Neuronal stem cell (in vitro differentiated cells): ENCODE measurements around the gene DENND5A. TPM values are rescaled to one million over a fixed set of nuclear protein-coding genes. Genes with fewer than 3 reads are reported as not detected.

ENCODE experiments used
- DNase-seq: peaks from one replicate; pipeline ENCODE4 v3.0.0-alpha.2; 2013; ENCODE audit warnings: low spot score
- H2AFZ ChIP-seq: one replicate; pipeline ENCODE4 v1.6.1; 2013; ENCODE audit warnings: mild to moderate bottlenecking, low read length, inconsistent platforms
- H2AK5ac ChIP-seq: 2 replicates; pipeline ENCODE4 v1.6.1; 2013; ENCODE audit warnings: low read depth, mild to moderate bottlenecking, inconsistent platforms, low read length, moderate library complexity, mixed read lengths
- H2BK120ac ChIP-seq: 2 replicates; pipeline ENCODE4 v1.6.1; 2013; ENCODE audit warnings: low read depth, mild to moderate bottlenecking, inconsistent platforms, low read length, moderate library complexity, mixed read lengths
- H2BK12ac ChIP-seq: one replicate; pipeline ENCODE4 v1.6.1; 2013; ENCODE audit warnings: low read length, inconsistent platforms
- H2BK15ac ChIP-seq: 2 replicates; pipeline ENCODE4 v1.6.1; 2013; ENCODE audit warnings: mild to moderate bottlenecking, low read length, inconsistent platforms, mixed read lengths
- H2BK5ac ChIP-seq: one replicate; pipeline ENCODE4 v1.6.1; 2013; ENCODE audit warnings: inconsistent platforms, mild to moderate bottlenecking, low read length, moderate library complexity
- H3K14ac ChIP-seq: one replicate; pipeline ENCODE4 v1.6.1; 2013; ENCODE audit warnings: low read length, inconsistent platforms
- H3K18ac ChIP-seq: 2 replicates; pipeline ENCODE4 v1.6.1; 2013; ENCODE audit warnings: low read length, inconsistent platforms
- H3K23ac ChIP-seq: 2 replicates; pipeline ENCODE4 v1.6.1; 2013; ENCODE audit warnings: low read depth, mild to moderate bottlenecking, mixed read lengths, low read length, inconsistent platforms; ENCODE audit not compliant: poor library complexity
- H3K27ac ChIP-seq: replicated peaks from 3 replicates; pipeline ENCODE4 v1.5.1; 2013; ENCODE audit warnings: low read length, inconsistent platforms
- H3K27me3 ChIP-seq, 3 experiments: 2 replicates each; pipeline ENCODE4 v1.6.1; 2013; ENCODE audit warnings: low read length in 3 of 3, mild to moderate bottlenecking in 2 of 3, inconsistent platforms in 1 of 3, low read depth in 1 of 3, mixed read lengths in 1 of 3, moderate library complexity in 1 of 3; ENCODE audit not compliant: control insufficient read depth in 3 of 3, insufficient read depth in 3 of 3
- H3K36me3 ChIP-seq, 2 donors: replicated peaks in 1 of 2; 2 replicates each; pipeline ENCODE4 v1.6.1; 2013; ENCODE audit warnings: low read length in 2 of 2; ENCODE audit not compliant: control insufficient read depth in 2 of 2, insufficient read depth in 2 of 2
- H3K4ac ChIP-seq: 2 replicates; pipeline ENCODE4 v1.6.1; 2013; ENCODE audit warnings: inconsistent platforms, mild to moderate bottlenecking, low read length, moderate library complexity
- H3K4me1 ChIP-seq, 2 donors: 1 replicate in 1 of 2; 2 replicates in 1 of 2; pipeline ENCODE4 v1.6.1; 2013; ENCODE audit warnings: low read length in 2 of 2, low read depth in 1 of 2; ENCODE audit not compliant: control insufficient read depth in 2 of 2, insufficient read depth in 1 of 2
- H3K4me2 ChIP-seq: one replicate; pipeline ENCODE4 v1.6.1; 2013; ENCODE audit warnings: mild to moderate bottlenecking, low read length, inconsistent platforms; ENCODE audit not compliant: insufficient read depth, poor library complexity, severe bottlenecking
- H3K4me3 ChIP-seq, 2 donors: 2 replicates each; pipeline ENCODE4 v1.5.1; 2013; ENCODE audit warnings: low read length in 2 of 2, mild to moderate bottlenecking in 2 of 2, inconsistent platforms in 1 of 2, moderate library complexity in 1 of 2
- H3K79me1 ChIP-seq: one replicate; pipeline ENCODE4 v1.6.1; 2013; ENCODE audit warnings: low read depth, mild to moderate bottlenecking, inconsistent platforms, low read length, moderate library complexity
- H3K9ac ChIP-seq: one replicate; pipeline ENCODE4 v1.6.1; 2013; ENCODE audit warnings: mild to moderate bottlenecking, low read depth, low read length, inconsistent platforms; ENCODE audit not compliant: poor library complexity
- H3K9me3 ChIP-seq, 2 donors: replicated peaks in 1 of 2; 2 replicates each; pipeline versions ENCODE3 to v1.6.1; 2013; ENCODE audit warnings: low read length in 2 of 2, mild to moderate bottlenecking in 2 of 2, inconsistent platforms in 1 of 2, low read depth in 1 of 2, mixed read lengths in 1 of 2, moderate library complexity in 1 of 2; ENCODE audit not compliant: control insufficient read depth in 2 of 2, insufficient read depth in 1 of 2
- H4K8ac ChIP-seq: one replicate; pipeline ENCODE4 v1.6.1; 2013; ENCODE audit warnings: low read depth, mild to moderate bottlenecking, inconsistent platforms, low read length, moderate library complexity
- H4K91ac ChIP-seq: one replicate; pipeline ENCODE4 v1.6.1; 2013; ENCODE audit warnings: low read length, low read depth, mild to moderate bottlenecking, inconsistent platforms; ENCODE audit not compliant: poor library complexity
- WGBS, 2 donors: extraction: QIAGEN DNeasy Blood & Tissue Kit; methylation state at CpG; one replicate each; pipeline ENCODE4 v1.1.7; 2013; ENCODE audit warnings: missing lambda C conversion rate in 2 of 2, mixed read lengths in 1 of 2; ENCODE audit not compliant: insufficient read length in 2 of 2, insufficient replicate concordance in 1 of 2; ENCODE audit errors: extremely low coverage in 2 of 2; 5-methylcytosine and 5-hydroxymethylcytosine counted together
- polyA plus RNA-seq, 2 experiments: library from polyadenylated mRNA; stranded (reverse); fragments of 200-250 nt; gene quantifications; one replicate each; pipeline ENCODE4 v1.2.3, GENCODE V29; 2013

The DENND5A gene
- 72.7 TPM for polyA plus RNA-seq (2013, experiment 1 of 2)
- 73.8 TPM for polyA plus RNA-seq (2013, experiment 2 of 2)

DNA sequence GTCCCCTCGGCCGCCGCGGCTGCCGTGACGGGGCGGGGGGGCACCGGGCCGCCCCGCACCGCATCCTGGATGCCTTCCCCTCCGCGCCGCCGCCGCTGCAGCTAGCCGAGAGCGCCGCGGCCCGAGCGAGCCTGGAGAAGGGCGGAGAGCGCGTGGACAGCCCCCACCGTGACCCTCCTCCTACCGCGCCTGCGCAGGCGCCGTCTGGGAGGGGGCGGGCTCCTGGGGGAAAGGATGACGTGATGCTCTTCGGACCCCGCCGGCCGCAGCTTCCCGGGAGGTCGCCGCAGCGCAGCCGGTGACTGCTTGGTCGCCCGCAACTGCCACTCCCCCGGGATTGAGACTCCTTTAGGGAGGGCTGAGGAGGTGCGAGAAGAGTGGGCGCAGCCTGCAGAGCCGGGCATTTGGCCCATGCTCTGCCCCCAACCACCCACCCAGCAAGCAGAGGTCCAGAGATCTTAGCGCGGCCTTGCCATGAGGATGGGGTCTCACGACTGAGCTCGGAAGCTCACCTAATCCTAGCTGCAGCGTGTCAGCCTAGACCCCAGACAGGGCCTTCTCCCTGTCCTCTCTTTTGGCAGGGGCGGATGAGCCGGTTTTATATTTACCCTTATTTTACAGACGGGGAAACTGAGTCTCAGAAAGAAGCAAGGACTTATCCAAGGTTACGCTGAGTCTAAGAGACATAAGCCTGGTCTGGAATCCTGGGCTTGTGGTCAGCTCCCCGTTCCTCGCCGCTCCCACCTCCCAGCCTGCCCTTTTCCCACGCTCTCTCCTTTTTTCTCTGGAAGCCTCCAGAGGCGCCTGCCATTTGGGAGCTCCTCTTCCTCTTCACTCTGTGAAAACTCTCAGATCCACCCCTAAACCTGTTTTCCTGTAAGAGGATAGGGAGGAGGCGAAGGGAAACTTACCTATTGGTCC is at the start of gene DENND5A:
DENND5A (minus strand) TSS at position 140 of the 921 bp plus-strand sequence. CDS start 281 bp downstream, outside the sequence.
- Histone ChIP-seq H3K36me3 (no peaks in the 10 kb centered on the region), H2BK5ac (peak within 1 kb of the TSS; percentile 76), H2BK12ac (no peak within 1 kb of the TSS), H3K18ac (peak within 1 kb of the TSS; percentile 93), H3K79me1 (no peaks in the 10 kb centered on the region), H3K4me3 (peak within 1 kb of the TSS; percentile 98 to 99), H3K4me2 (peak within 1 kb of the TSS; percentile 74), H2AK5ac (no peak within 1 kb of the TSS), H2BK15ac (no peak within 1 kb of the TSS), H4K8ac (no peak within 1 kb of the TSS), H3K23ac (peak within 1 kb of the TSS; percentile 76), H3K27ac (peak within 1 kb of the TSS; percentile 54), H3K4me1 (peaks cover 4 to 6% of the 10 kb centered on the region in 2 donors), H3K9ac (peak within 1 kb of the TSS; percentile 91), H3K14ac (peak within 1 kb of the TSS; percentile 25), H3K27me3 (no peaks in the 10 kb centered on the region), H2AFZ (peak within 1 kb of the TSS; percentile 97), H3K4ac (no peak within 1 kb of the TSS), H3K9me3 (no peaks in the 10 kb centered on the region), H2BK120ac (peak within 1 kb of the TSS; percentile 73), H4K91ac (no peak within 1 kb of the TSS)
- peak; percentile 91 for DNase-seq
- WGBS, 2 donors = no CpG with 5 or more reads among the region's 63 CpGs

DNA sequence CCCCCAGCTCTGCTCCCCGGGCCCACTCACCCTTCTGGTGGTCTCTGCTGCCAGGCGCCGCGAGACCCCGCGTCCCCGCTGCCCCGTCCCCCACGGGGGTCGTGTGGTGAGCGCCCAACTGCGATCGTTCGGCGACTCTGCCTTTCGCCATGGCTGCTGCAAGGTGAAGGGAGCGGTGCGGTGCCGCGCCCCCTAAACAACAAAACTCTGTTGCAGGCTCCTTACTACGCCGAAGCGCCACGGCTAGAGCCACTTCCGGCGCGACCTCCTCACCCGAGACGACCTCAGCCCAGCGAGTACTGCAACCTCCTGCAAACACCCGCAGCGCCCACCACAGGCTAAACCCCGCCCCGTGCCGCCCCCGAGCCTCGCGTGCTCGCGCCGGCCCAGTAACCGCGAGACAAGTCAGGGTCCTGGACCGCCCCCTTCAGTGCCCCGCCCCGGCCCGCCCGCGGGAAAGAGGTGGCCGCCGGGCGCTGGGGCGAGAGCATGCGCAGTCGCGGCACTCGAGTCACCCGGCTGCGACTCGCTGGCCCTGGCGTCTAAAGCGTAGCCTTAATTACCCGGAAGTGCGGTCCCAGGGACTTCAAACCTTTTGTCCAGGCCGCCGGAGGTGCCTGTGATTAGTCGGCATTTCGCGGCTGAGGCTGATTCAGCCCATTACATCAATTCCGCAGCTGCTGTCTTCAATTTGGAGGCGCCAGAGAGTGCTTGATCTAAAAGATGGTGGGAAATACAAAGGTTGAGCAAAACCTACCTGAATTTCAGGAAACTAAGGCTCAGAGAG is 49.3 kb upstream of the DENND5A start, which contains the start of gene TMEM41B:
TMEM41B (minus strand) TSS at position 303 of the 787 bp plus-strand sequence; CDS start at position 151, 152 bp downstream.
- H2AFZ ChIP-seq = peak within 1 kb of the TSS; percentile 98

DNA sequence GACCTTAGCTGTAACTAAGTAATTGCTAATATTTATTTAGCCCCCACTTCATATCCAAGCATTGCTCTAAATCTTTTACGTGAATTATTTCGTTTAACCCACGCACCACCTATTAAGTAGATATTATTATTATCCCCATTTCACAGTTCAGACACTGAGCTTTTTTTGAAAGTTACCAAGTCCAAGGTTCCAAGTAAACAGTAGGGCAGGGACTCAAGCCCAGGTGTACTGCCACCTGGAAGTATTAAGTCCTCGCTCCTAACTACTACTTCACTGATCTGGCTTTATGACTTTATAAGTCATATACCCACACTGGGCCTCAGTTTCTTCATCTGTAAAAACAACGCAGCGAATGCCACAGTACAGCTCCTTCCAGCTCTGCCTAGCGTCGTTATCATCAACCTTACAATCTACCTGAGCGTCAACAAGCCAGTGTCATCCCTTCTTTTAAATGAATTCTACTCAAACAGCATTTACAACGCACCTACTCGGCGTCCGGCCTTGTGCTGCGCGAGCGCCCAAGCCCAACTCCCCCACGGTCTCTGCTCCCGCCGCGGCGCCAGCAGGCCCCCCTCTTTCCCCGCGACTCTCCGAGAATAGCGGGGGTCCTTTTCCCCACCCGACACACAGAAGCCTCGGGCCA is 48.6 kb upstream of the DENND5A start:
- peak overlapping the region; percentile 45 for H2BK15ac ChIP-seq
- DNase-seq = no peak
- H3K9ac ChIP-seq = peak overlapping the region; percentile 94

More for the DNA sequence above, 49.3 kb upstream of the DENND5A start, which contains the start of gene TMEM41B:
- H2BK12ac ChIP-seq = no peak within 1 kb of the TSS
- H3K9ac ChIP-seq = peak within 1 kb of the TSS; percentile 94
- H3K4me3 ChIP-seq = peak within 1 kb of the TSS; percentile 96 to 98
- H3K18ac ChIP-seq = peak within 1 kb of the TSS; percentile 98
- peak within 1 kb of the TSS; percentile 45 for H2BK15ac ChIP-seq
- H2AK5ac ChIP-seq = peak within 1 kb of the TSS; percentile 31
- H2BK120ac ChIP-seq = peak within 1 kb of the TSS; percentile 82
- peak within 1 kb of the TSS; percentile 100 for H3K23ac ChIP-seq
- H3K36me3 ChIP-seq = peaks cover 0 to 4% of the 10 kb centered on the region in 2 donors
- peaks cover 2% of the 10 kb centered on the region for H3K79me1 ChIP-seq
- peak within 1 kb of the TSS; percentile 93 for H3K27ac ChIP-seq
- H3K4ac ChIP-seq = no peak within 1 kb of the TSS
- no peaks in the 10 kb centered on the region for H3K9me3 ChIP-seq
- peak within 1 kb of the TSS; percentile 57 for H3K14ac ChIP-seq
- no peaks in the 10 kb centered on the region for H3K27me3 ChIP-seq
- DNase-seq = peak; percentile 98
- H3K4me1 ChIP-seq = peaks cover 7 to 10% of the 10 kb centered on the region in 2 donors
- no CpG with 5 or more reads among the region's 71 CpGs for WGBS, 2 donors
- peak within 1 kb of the TSS; percentile 79 for H3K4me2 ChIP-seq
- no peak within 1 kb of the TSS for H4K91ac ChIP-seq
- peak within 1 kb of the TSS; percentile 98 for H2BK5ac ChIP-seq
- no peak within 1 kb of the TSS for H4K8ac ChIP-seq

More for the DNA sequence above, 48.6 kb upstream of the DENND5A start:
- H3K4me2 ChIP-seq = peak overlapping the region; percentile 79
- H3K36me3 ChIP-seq = peaks cover 0 to 5% of the 10 kb centered on the region in 2 donors
- no peak overlapping the region for H2BK12ac ChIP-seq
- no peak overlapping the region for H4K8ac ChIP-seq
- peak overlapping the region; percentile 98 for H2AFZ ChIP-seq
- H3K18ac ChIP-seq = peak overlapping the region; percentile 98
- peak overlapping the region; percentile 41 for H3K14ac ChIP-seq
- H3K79me1 ChIP-seq = peaks cover 2% of the 10 kb centered on the region
- peak overlapping the region; percentile 87 for H3K27ac ChIP-seq
- H3K9me3 ChIP-seq = no peaks in the 10 kb centered on the region
- no peak overlapping the region for H3K4ac ChIP-seq
- H3K23ac ChIP-seq = no peak overlapping the region
- H4K91ac ChIP-seq = no peak overlapping the region
- no CpG with 5 or more reads among the region's 27 CpGs for WGBS, 2 donors
- peak overlapping the region; percentile 31 for H2AK5ac ChIP-seq
- peak overlapping the region; percentile 98 for H2BK5ac ChIP-seq
- peak overlapping the region; percentile 96 to 98 for H3K4me3 ChIP-seq
- H3K4me1 ChIP-seq = peaks cover 7 to 10% of the 10 kb centered on the region in 2 donors
- peak overlapping the region; percentile 82 for H2BK120ac ChIP-seq
- H3K27me3 ChIP-seq = no peaks in the 10 kb centered on the region
